ENCODE results near the gene SEMA5B.

GRCh38 chr3:123070510-123070909 is 42.9 kb upstream of the SEMA5B start:
- TF ChIP-seq CTCF (IDR thresholded peaks at IDR 0.05) (no peak), EZH2 (IDR thresholded peaks at IDR 0.05; ENCODE audit: borderline replicate concordance, insufficient read depth, low read depth, low read length, poor library complexity, severe bottlenecking) (no peak)
